Testis (tissue), 3 donors: ENCODE measurements around the gene EYA2. TPM values are rescaled to one million over a fixed set of nuclear protein-coding genes. Genes with fewer than 3 reads are reported as not detected.

ENCODE experiments used
- DNase-seq: peaks from one replicate; pipeline ENCODE4 v3.0.0-alpha.2; 2019
- H3K27ac ChIP-seq, 2 donors: fragments of 200-600 bp; sonication (generic); one replicate each; pipeline ENCODE4 v1.5.1; 2019
- H3K27me3 ChIP-seq: fragments of 200-600 bp; sonication (generic); one replicate; pipeline ENCODE4 v1.5.1; 2019
- H3K36me3 ChIP-seq: fragments of 200-600 bp; sonication (generic); one replicate; pipeline ENCODE4 v1.5.1; 2017; ENCODE audit warnings: low read depth; ENCODE audit errors: missing control alignments
- H3K4me1 ChIP-seq: fragments of 200-600 bp; sonication (generic); one replicate; pipeline ENCODE4 v1.5.1; 2019
- H3K4me3 ChIP-seq, 2 donors: fragments of 200-600 bp; sonication (generic); one replicate each; pipeline ENCODE4 v1.5.1; 2017 to 2019
- H3K9me3 ChIP-seq: fragments of 200-600 bp; sonication (generic); one replicate; pipeline ENCODE4 v1.5.1; 2017
- CTCF ChIP-seq, 3 experiments: fragments of 450-650 bp in 2 of 3; fragments of 200-600 bp in 1 of 3; sonication (generic) in 1 of 3; IDR thresholded peaks; one replicate each; pipeline ENCODE4 v1.5.1; 2016 to 2019; ENCODE audit warnings: antibody characterized with exemption in 3 of 3, mild to moderate bottlenecking in 2 of 3, moderate library complexity in 1 of 3
- POLR2A ChIP-seq: fragments of 450-650 bp; IDR thresholded peaks from one replicate; pipeline ENCODE4 v1.6.1; 2017; ENCODE audit warnings: antibody characterized with exemption, mild to moderate bottlenecking, moderate library complexity
- WGBS, 2 donors: methylation state at CpG; one replicate each; pipeline ENCODE4 v1.1.5; 2018; 5-methylcytosine and 5-hydroxymethylcytosine counted together
- intact Hi-C: fragments of 100-400 bp; cut with DNase I; formaldehyde crosslinking; loops from one replicate; pipeline ENCODE4 v1.15.1; 2023; ENCODE audit warnings: low total_unique reads
- polyA plus RNA-seq: library from polyadenylated mRNA; stranded (reverse); fragments of 350-450 nt; fragmentation: Illumina TruSeq; extraction: RNeasy Lipid Tissue Mini Kit (QIAGEN cat#74804); gene quantifications from one replicate; pipeline ENCODE4 v1.2.3, GENCODE V29; 2014; ENCODE audit warnings: low read depth, low replicate concordance; ENCODE audit not compliant: insufficient read depth
- total RNA-seq, 2 donors: library from RNA; depleted of rRNA; stranded (reverse); fragments of >200 nt; gene quantifications; one replicate each; pipeline ENCODE4 v1.2.3, GENCODE V29; 2016

The EYA2 gene
- total and polyA plus RNA-seq, 3 donors from 2014 or later = 14.6 to 17.2 (median 16.2) TPM

GRCh38 chr20:46923550-46923949 is 28.9 kb downstream of the EYA2 start:
- TF ChIP-seq CTCF (IDR thresholded peaks at IDR 0.05) (no peak), POLR2A (no peak)
- no peaks in the 10 kb centered on the region for H3K4me1 ChIP-seq
- no peaks in the 10 kb centered on the region for H3K9me3 ChIP-seq
- WGBS, 2 donors = 86 to 87% methylated on average over 4 of the region's 4 CpGs
- intact Hi-C loops = no loop called here
- no peaks in the 10 kb centered on the region for H3K36me3 ChIP-seq
- H3K4me3 ChIP-seq = no peak overlapping the region
- no peak overlapping the region for H3K27ac ChIP-seq
- no peak for DNase-seq
- no peaks in the 10 kb centered on the region for H3K27me3 ChIP-seq

GRCh38 chr20:46928580-46929132 is 34.0 kb downstream of the EYA2 start:
- Histone ChIP-seq H3K9me3 (no peaks in the 10 kb centered on the region), H3K4me3 (no peak overlapping the region), H3K4me1 (peaks cover 29% of the 10 kb centered on the region), H3K36me3 (no peaks in the 10 kb centered on the region), H3K27ac (peak overlapping the region; percentile 66 to 76), H3K27me3 (no peaks in the 10 kb centered on the region)
- intact Hi-C loops = no loop called here
- DNase-seq = peak; percentile 86
- TF ChIP-seq POLR2A = no peak
- no peak for TF ChIP-seq CTCF (IDR thresholded peaks at IDR 0.05)
- WGBS, 2 donors = 23 to 39% methylated on average over 12 of the region's 12 CpGs

GRCh38 chr20:46929902-46930301 is 35.3 kb downstream of the EYA2 start:
- intact Hi-C loops = no loop called here
- peak overlapping the region; percentile 40 to 76 for H3K27ac ChIP-seq
- no peak for DNase-seq
- no peaks in the 10 kb centered on the region for H3K27me3 ChIP-seq
- 66 to 76% methylated on average over 1 of the region's 1 CpG for WGBS, 2 donors
- H3K9me3 ChIP-seq = no peaks in the 10 kb centered on the region
- H3K36me3 ChIP-seq = no peaks in the 10 kb centered on the region
- peaks cover 29% of the 10 kb centered on the region for H3K4me1 ChIP-seq
- H3K4me3 ChIP-seq = no peak overlapping the region
- TF ChIP-seq POLR2A (no peak), CTCF (IDR thresholded peaks at IDR 0.05) (no peak)

GRCh38 chr20:46930640-46931339 is 36.1 kb downstream of the EYA2 start:
- H3K4me3 ChIP-seq = no peak overlapping the region

More at GRCh38 chr20:46930640-46931339, 36.1 kb downstream of the EYA2 start:
- H3K27me3 ChIP-seq = no peaks in the 10 kb centered on the region
- H3K9me3 ChIP-seq = no peaks in the 10 kb centered on the region
- intact Hi-C loops = no loop called here
- H3K27ac ChIP-seq = peak overlapping the region; percentile 40 to 76
- DNase-seq = no peak
- no peaks in the 10 kb centered on the region for H3K36me3 ChIP-seq
- H3K4me1 ChIP-seq = peaks cover 29% of the 10 kb centered on the region
- WGBS, 2 donors = 51% methylated on average over 9 of the region's 9 CpGs
- TF ChIP-seq POLR2A = no peak
- TF ChIP-seq CTCF (IDR thresholded peaks at IDR 0.05) = no peak
